ENCODE results near the gene SNX5.

GRCh38 chr20:18004384-18005031 lies 35.9 kb upstream of the SNX5 start:
- TF ChIP-seq CTCF (IDR thresholded peaks at IDR 0.05; ENCODE audit: poor library complexity, severe bottlenecking) (no peak), EZH2 (IDR thresholded peaks at IDR 0.05; ENCODE audit: borderline replicate concordance, insufficient read depth, low read length, poor library complexity, severe bottlenecking) (no peak), EP300 (conservative IDR thresholded peaks at IDR 0.05; ENCODE audit: poor library complexity, severe bottlenecking) (no peak), POLR2AphosphoS5 (IDR thresholded peaks at IDR 0.05) (no peak), REST (IDR thresholded peaks at IDR 0.05; ENCODE audit: borderline replicate concordance) (no peak), RAD21 (conservative IDR thresholded peaks at IDR 0.05) (no peak), SMC3 (conservative IDR thresholded peaks at IDR 0.05; ENCODE audit: poor library complexity) (no peak), TAF1 (IDR thresholded peaks at IDR 0.05; ENCODE audit: low read depth) (no peak)

All from neural cell (in vitro differentiated cells).